RWPE2 (cell line): ENCODE results near the gene LRRC27.

ENCODE experiments used
- ATAC-seq: fragments of 200-7000 bp; cut with Tn5 transposase; 3 replicates; pipeline ENCODE4 v1.9.1; 2021; ENCODE audit warnings: low read depth
- DNase-seq: peaks from one replicate; pipeline ENCODE4 v3.0.0-alpha.2; 2020; ENCODE audit warnings: low spot score
- H3K27ac ChIP-seq: fragments of 450-650 bp; 2 replicates; pipeline ENCODE4 v1.5.1; 2017; ENCODE audit warnings: mild to moderate bottlenecking; ENCODE audit not compliant: poor library complexity, severe bottlenecking
- H3K27me3 ChIP-seq: fragments of 250-450 bp; sonication (Bioruptor Pico); 2 replicates; pipeline ENCODE4 v1.5.1; 2021; ENCODE audit warnings: mild to moderate bottlenecking, moderate library complexity; ENCODE audit not compliant: insufficient read depth, poor library complexity, severe bottlenecking
- H3K36me3 ChIP-seq: fragments of 250-450 bp; sonication (Bioruptor Pico); 2 replicates; pipeline ENCODE4 v1.5.1; 2020; ENCODE audit warnings: low read depth, mild to moderate bottlenecking, moderate library complexity
- H3K4me1 ChIP-seq: fragments of 250-450 bp; sonication (Bioruptor Pico); 2 replicates; pipeline ENCODE4 v1.5.1; 2021; ENCODE audit warnings: mild to moderate bottlenecking, moderate library complexity; ENCODE audit not compliant: insufficient read depth, poor library complexity, severe bottlenecking
- H3K4me3 ChIP-seq: fragments of 250-450 bp; sonication (Bioruptor Pico); 2 replicates; pipeline ENCODE4 v1.5.1; 2021; ENCODE audit warnings: mild to moderate bottlenecking, moderate library complexity; ENCODE audit not compliant: severe bottlenecking
- H3K9me3 ChIP-seq: fragments of 250-450 bp; sonication (Bioruptor Pico); 2 replicates; pipeline ENCODE4 v1.5.1; 2021; ENCODE audit warnings: mild to moderate bottlenecking, moderate library complexity; ENCODE audit not compliant: severe bottlenecking
- CTCF ChIP-seq: fragments of 450-650 bp; IDR thresholded peaks from one replicate; pipeline ENCODE4 v1.5.1; 2017; ENCODE audit warnings: mild to moderate bottlenecking, moderate library complexity; ENCODE audit not compliant: poor library complexity, severe bottlenecking

Gene LRRC27

GRCh38 chr10:132345345-132345744, 13.4 kb downstream of the LRRC27 start:
- no peak for ATAC-seq

GRCh38 chr10:132346806-132347205, 14.8 kb downstream of the LRRC27 start:
- DNase-seq (no peak), ATAC-seq (no peak)
- no peak overlapping the region for H3K27ac ChIP-seq
- no peaks in the 10 kb centered on the region for H3K4me1 ChIP-seq
- no peaks in the 10 kb centered on the region for H3K27me3 ChIP-seq
- no peaks in the 10 kb centered on the region for H3K9me3 ChIP-seq
- no peak overlapping the region for H3K4me3 ChIP-seq
- no peak for TF ChIP-seq CTCF
- H3K36me3 ChIP-seq = no peaks in the 10 kb centered on the region; the same call in 1 of the 2 replicates

More at GRCh38 chr10:132345345-132345744, 13.4 kb downstream of the LRRC27 start:
- no peaks in the 10 kb centered on the region for H3K9me3 ChIP-seq
- no peaks in the 10 kb centered on the region; the same call in 1 of the 2 replicates for H3K36me3 ChIP-seq
- TF ChIP-seq CTCF = no peak
- no peak overlapping the region for H3K27ac ChIP-seq
- DNase-seq = no peak
- H3K4me1 ChIP-seq = no peaks in the 10 kb centered on the region
- H3K27me3 ChIP-seq = no peaks in the 10 kb centered on the region
- H3K4me3 ChIP-seq = no peak overlapping the region

GRCh38 chr10:132347211-132347930, 15.4 kb downstream of the LRRC27 start:
- Histone ChIP-seq H3K9me3 (no peaks in the 10 kb centered on the region), H3K27me3 (no peaks in the 10 kb centered on the region), H3K4me3 (no peak overlapping the region), H3K27ac (no peak overlapping the region), H3K36me3 (no peaks in the 10 kb centered on the region; the same call in 1 of the 2 replicates), H3K4me1 (no peaks in the 10 kb centered on the region)
- no peak for TF ChIP-seq CTCF
- DNase-seq = no peak
- no peak for ATAC-seq

- no peak for ATAC-seq
- DNase-seq = no peak
- Histone ChIP-seq H3K27ac (no peak overlapping the region), H3K36me3 (no peaks in the 10 kb centered on the region; the same call in 1 of the 2 replicates), H3K4me3 (no peak overlapping the region), H3K9me3 (no peaks in the 10 kb centered on the region), H3K4me1 (no peaks in the 10 kb centered on the region), H3K27me3 (no peaks in the 10 kb centered on the region)
- no peak for TF ChIP-seq CTCF
These were observed 15.9 kb downstream of the LRRC27 start for GRCh38 chr10:132347931-132348267.

GRCh38 chr10:132349766-132350165, 17.8 kb downstream of the LRRC27 start:
- DNase-seq = no peak
- no peaks in the 10 kb centered on the region; the same call in 1 of the 2 replicates for H3K36me3 ChIP-seq
- H3K9me3 ChIP-seq = no peaks in the 10 kb centered on the region
- no peak for TF ChIP-seq CTCF
- no peaks in the 10 kb centered on the region for H3K27me3 ChIP-seq
- H3K4me3 ChIP-seq = no peak overlapping the region
- H3K27ac ChIP-seq = no peak overlapping the region
- no peaks in the 10 kb centered on the region for H3K4me1 ChIP-seq
- no peak for ATAC-seq
